CD14-positive monocyte (primary cell): ENCODE measurements around the gene KRT6C. TPM values are rescaled to one million over a fixed set of nuclear protein-coding genes. Genes with fewer than 3 reads are reported as not detected.
"Not testable (repeated sequence)": the region's sequence is repeated elsewhere in the genome, so short reads cannot be mapped to it uniquely, and the experiment has no call there.

Source experiments
- DNase-seq, 3 donors: peaks; one replicate each; pipeline ENCODE4 v3.0.0-alpha.2; 2011 to 2022
- H2AFZ ChIP-seq: 2 replicates; pipeline ENCODE4 v1.6.0; 2012; ENCODE audit warnings: mild to moderate bottlenecking, low read depth, low read length, inconsistent platforms; ENCODE audit not compliant: insufficient read depth, poor library complexity, severe bottlenecking
- H3K27ac ChIP-seq, 2 donors: 1 replicate in 1 of 2; 2 replicates in 1 of 2; pipeline ENCODE4 v1.5.1; 2012 to 2013; ENCODE audit warnings: low read length in 2 of 2, control low read depth in 1 of 2, inconsistent platforms in 1 of 2, low read depth in 1 of 2, mild to moderate bottlenecking in 1 of 2
- H3K27me3 ChIP-seq, 2 donors: one replicate each; pipeline versions ENCODE4 v1.6.0 to v1.6.1; 2011 to 2013; ENCODE audit warnings: low read length in 2 of 2; ENCODE audit not compliant: control insufficient read depth in 2 of 2, insufficient read depth in 2 of 2
- H3K36me3 ChIP-seq, 2 donors: replicated peaks in 1 of 2; 1 replicate in 1 of 2; 2 replicates in 1 of 2; pipeline versions ENCODE4 v1.5.1 to v1.6.1; 2012 to 2013; ENCODE audit warnings: low read length in 2 of 2, control low read depth in 1 of 2, inconsistent platforms in 1 of 2, mild to moderate bottlenecking in 1 of 2; ENCODE audit not compliant: insufficient read depth in 2 of 2, control insufficient read depth in 1 of 2
- H3K4me1 ChIP-seq, 2 donors: 1 replicate in 1 of 2; 2 replicates in 1 of 2; pipeline versions ENCODE4 v1.5.1 to v1.6.1; 2012 to 2013; ENCODE audit warnings: low read length in 2 of 2, control low read depth in 1 of 2, inconsistent platforms in 1 of 2, mild to moderate bottlenecking in 1 of 2, moderate library complexity in 1 of 2; ENCODE audit not compliant: insufficient read depth in 2 of 2, control insufficient read depth in 1 of 2
- H3K4me2 ChIP-seq: replicated peaks from 2 replicates; pipeline ENCODE3; 2012; ENCODE audit warnings: low read length, moderate library complexity, mild to moderate bottlenecking; ENCODE audit not compliant: poor library complexity, severe bottlenecking; ENCODE audit errors: extremely low read depth
- H3K4me3 ChIP-seq, 3 experiments: fragments of 200-600 bp in 1 of 3; sonication (generic) in 1 of 3; replicated peaks in 1 of 3; 1 replicate in 2 of 3; 2 replicates in 1 of 3; pipeline ENCODE4 v1.5.1; 2011 to 2013; ENCODE audit warnings: low read length in 3 of 3, mild to moderate bottlenecking in 3 of 3, control low read depth in 2 of 3, low read depth in 2 of 3, inconsistent platforms in 1 of 3, moderate library complexity in 1 of 3
- H3K79me2 ChIP-seq: 2 replicates; pipeline ENCODE4 v1.6.0; 2012; ENCODE audit warnings: mild to moderate bottlenecking, control low read depth, inconsistent platforms, low read length, moderate library complexity; ENCODE audit not compliant: insufficient read depth
- H3K9ac ChIP-seq: 2 replicates; pipeline ENCODE4 v1.6.0; 2017; ENCODE audit warnings: low read length, mild to moderate bottlenecking; ENCODE audit not compliant: insufficient read depth, poor library complexity, severe bottlenecking
- H3K9me3 ChIP-seq, 2 donors: replicated peaks in 1 of 2; 1 replicate in 1 of 2; 2 replicates in 1 of 2; pipeline versions ENCODE4 v1.5.1 to v1.6.1; 2012 to 2013; ENCODE audit warnings: low read length in 2 of 2, control low read depth in 1 of 2; ENCODE audit not compliant: control insufficient read depth in 1 of 2, insufficient read depth in 1 of 2
- H4K20me1 ChIP-seq: 2 replicates; pipeline ENCODE4 v1.6.0; 2012; ENCODE audit warnings: mild to moderate bottlenecking, low read length, control low read depth, moderate library complexity; ENCODE audit not compliant: insufficient read depth
- H3K27ac Mint-ChIP-seq, 7 donors: one replicate each; pipeline ENCODE4 v1.8.0; 2020; ENCODE audit warnings: mild to moderate bottlenecking in 7 of 7, mixed read lengths in 7 of 7, moderate library complexity in 6 of 7, inconsistent platforms in 2 of 7
- H3K27me3 Mint-ChIP-seq, 3 donors: one replicate each; pipeline ENCODE4 v1.8.0; 2021 to 2022; ENCODE audit warnings: low read depth in 3 of 3, mild to moderate bottlenecking in 3 of 3, mixed read lengths in 3 of 3, moderate library complexity in 3 of 3, inconsistent platforms in 1 of 3
- H3K36me3 Mint-ChIP-seq, 2 donors: one replicate each; pipeline ENCODE4 v1.8.0; 2020; ENCODE audit warnings: mixed read lengths in 2 of 2, inconsistent platforms in 1 of 2, mild to moderate bottlenecking in 1 of 2
- H3K4me1 Mint-ChIP-seq: one replicate; pipeline ENCODE4 v1.8.0; 2020; ENCODE audit warnings: mild to moderate bottlenecking, mixed read lengths
- H3K4me3 Mint-ChIP-seq, 2 donors: one replicate each; pipeline ENCODE4 v1.8.0; 2020; ENCODE audit warnings: mild to moderate bottlenecking in 2 of 2, mixed read lengths in 2 of 2, moderate library complexity in 1 of 2
- H3K9me3 Mint-ChIP-seq, 7 donors: one replicate each; pipeline ENCODE4 v1.8.0; 2020 to 2022; ENCODE audit warnings: mixed read lengths in 7 of 7, mild to moderate bottlenecking in 6 of 7, moderate library complexity in 6 of 7, inconsistent platforms in 2 of 7
- CTCF ChIP-seq: fragments of 200-600 bp; IDR thresholded peaks from one replicate; pipeline ENCODE4 v1.8.0; 2022; ENCODE audit warnings: antibody characterized with exemption, mild to moderate bottlenecking
- WGBS: methylation state at CpG from one replicate; pipeline ENCODE4 v1.1.5; 2013; ENCODE audit warnings: missing lambda C conversion rate; ENCODE audit not compliant: insufficient coverage; 5-methylcytosine and 5-hydroxymethylcytosine counted together
- intact Hi-C, 2 donors: fragments of 100-400 bp; cut with micrococcal nuclease; formaldehyde crosslinking; loops; one replicate each; pipeline versions ENCODE4 v1.15.0 to v1.15.1; 2023
- polyA plus RNA-seq, 3 donors: library from polyadenylated mRNA; depleted of rRNA in 1 of 3; unstranded in 2 of 3; stranded (reverse) in 1 of 3; fragments of 300-500 nt in 2 of 3; fragments of >200 nt in 1 of 3; fragmentation: Illumina TruSeq in 2 of 3; gene quantifications; 1 replicate in 2 of 3; 2 replicates in 1 of 3; pipeline ENCODE4 v1.2.3, GENCODE V29; 2012 to 2021

KRT6C gene
- polyA plus RNA-seq, 3 donors = not detected

DNA sequence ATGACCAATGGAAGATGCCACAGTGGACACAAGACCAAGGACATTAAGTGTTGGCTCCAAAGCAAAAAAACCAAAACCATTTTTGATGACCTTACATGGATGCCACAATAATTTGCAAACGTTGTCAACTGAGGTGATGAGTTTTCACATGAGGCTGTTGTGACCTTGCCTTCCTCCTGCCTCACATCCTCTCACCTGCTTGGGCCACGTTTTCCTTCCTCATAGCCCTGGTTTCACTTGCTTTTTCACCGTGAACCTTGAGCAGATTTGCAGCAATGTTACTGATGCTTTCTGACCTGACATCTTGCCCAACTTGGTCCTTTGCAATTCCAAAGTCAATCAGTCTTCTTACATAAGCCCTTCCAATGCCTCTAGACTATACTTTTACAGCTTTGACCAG lies 25.4 kb downstream of the KRT6C start:
- Histone ChIP-seq H3K79me2 (no peaks in the 10 kb centered on the region), H3K9ac (no peak overlapping the region), H3K4me3 (no peak overlapping the region), H3K36me3 (no peaks in the 10 kb centered on the region), H4K20me1 (no peaks in the 10 kb centered on the region), H3K9me3 (no peaks in the 10 kb centered on the region), H3K27me3 (no peaks in the 10 kb centered on the region), H3K4me2 (no peak overlapping the region), H3K4me1 (no peaks in the 10 kb centered on the region), H2AFZ (no peak overlapping the region), H3K27ac (no peak overlapping the region)
- DNase-seq = no peak
- H3K27me3 Mint-ChIP-seq = peaks cover 3 to 17% (median 15%) of the 10 kb centered on the region in 3 donors
- intact Hi-C loops = no loop called here
- peaks cover 0 to 5% (median 0%) of the 10 kb centered on the region in 7 donors for H3K9me3 Mint-ChIP-seq
- no peak overlapping the region for H3K4me3 Mint-ChIP-seq
- no peaks in the 10 kb centered on the region for H3K4me1 Mint-ChIP-seq
- WGBS = 6% methylated on average over 2 of the region's 3 CpGs
- no peak overlapping the region for H3K27ac Mint-ChIP-seq
- no peaks in the 10 kb centered on the region for H3K36me3 Mint-ChIP-seq
- TF ChIP-seq CTCF = no peak

DNA sequence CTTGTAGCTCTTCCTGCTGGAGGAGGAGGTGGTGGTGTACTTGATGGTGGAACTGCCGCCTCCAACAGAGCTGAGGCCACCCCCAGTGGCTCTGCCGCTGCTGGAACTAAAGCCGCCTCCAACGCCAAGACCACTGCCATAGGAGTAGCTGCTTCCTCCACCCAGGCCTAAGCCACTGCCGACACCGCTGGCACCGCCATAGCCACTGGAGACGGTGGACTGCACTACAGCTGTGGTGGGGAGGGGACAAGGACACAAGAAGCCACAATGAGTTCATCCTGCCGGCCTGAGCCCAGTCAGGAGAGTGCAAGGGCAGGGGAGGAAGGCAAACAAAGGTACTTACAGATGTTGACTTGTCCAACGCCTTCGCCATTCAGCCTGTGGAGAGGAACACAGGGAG lies 26.4 kb downstream of the KRT6C start:
- H3K4me3 Mint-ChIP-seq, H3K27ac ChIP-seq, H3K27ac Mint-ChIP-seq, H3K4me1 ChIP-seq, H3K4me1 Mint-ChIP-seq, H2AFZ ChIP-seq, H3K36me3 ChIP-seq, H4K20me1 ChIP-seq, intact Hi-C loops, H3K36me3 Mint-ChIP-seq, H3K9me3 Mint-ChIP-seq, H3K4me2 ChIP-seq, H3K27me3 ChIP-seq, DNase-seq, H3K79me2 ChIP-seq, H3K9me3 ChIP-seq, H3K4me3 ChIP-seq, H3K9ac ChIP-seq: not testable (repeated sequence)
- WGBS = 94% methylated on average over 5 of the region's 11 CpGs
- H3K27me3 Mint-ChIP-seq = peaks cover 3 to 21% (median 16%) of the 10 kb centered on the region in 3 donors
